Measurements from ENCODE around the gene SCN1A.

GRCh38 chr2:166067229-166067628 lies 60.6 kb downstream of the SCN1A start:
- no peak for TF ChIP-seq CTCF (IDR thresholded peaks at IDR 0.05)
- no peak for TF ChIP-seq POLR2A (IDR thresholded peaks at IDR 0.05)
